NCI-H2196 (cell line): ENCODE results near the gene TSC22D1.
"Not testable (repeated sequence)": the region's sequence is repeated elsewhere in the genome, so short reads cannot be mapped to it uniquely, and the experiment has no call there.

ENCODE experiments used
- DNase-seq: peaks from one replicate; lab custom pipeline; 2025; ENCODE audit not compliant: unreplicated experiment; lab: John Stamatoyannopoulos, UW

TSC22D1 gene

GRCh38 chr13:44507639-44508038 is 68.5 kb downstream of the TSC22D1 start:
- DNase-seq: no peak

GRCh38 chr13:44506719-44507118 is 69.4 kb downstream of the TSC22D1 start:
- DNase-seq: no peak

GRCh38 chr13:44506251-44506650 is 69.9 kb downstream of the TSC22D1 start:
- no peak for DNase-seq

GRCh38 chr13:44504116-44504515 is 72.0 kb downstream of the TSC22D1 start:
- no peak for DNase-seq

- DNase-seq: no peak
These were observed 77.2 kb downstream of the TSC22D1 start for GRCh38 chr13:44498969-44499368.

- no peak for DNase-seq
These were observed 77.6 kb downstream of the TSC22D1 start for GRCh38 chr13:44498502-44498901.

- no peak for DNase-seq
These were observed 78.3 kb downstream of the TSC22D1 start for GRCh38 chr13:44497801-44498200.

DNA sequence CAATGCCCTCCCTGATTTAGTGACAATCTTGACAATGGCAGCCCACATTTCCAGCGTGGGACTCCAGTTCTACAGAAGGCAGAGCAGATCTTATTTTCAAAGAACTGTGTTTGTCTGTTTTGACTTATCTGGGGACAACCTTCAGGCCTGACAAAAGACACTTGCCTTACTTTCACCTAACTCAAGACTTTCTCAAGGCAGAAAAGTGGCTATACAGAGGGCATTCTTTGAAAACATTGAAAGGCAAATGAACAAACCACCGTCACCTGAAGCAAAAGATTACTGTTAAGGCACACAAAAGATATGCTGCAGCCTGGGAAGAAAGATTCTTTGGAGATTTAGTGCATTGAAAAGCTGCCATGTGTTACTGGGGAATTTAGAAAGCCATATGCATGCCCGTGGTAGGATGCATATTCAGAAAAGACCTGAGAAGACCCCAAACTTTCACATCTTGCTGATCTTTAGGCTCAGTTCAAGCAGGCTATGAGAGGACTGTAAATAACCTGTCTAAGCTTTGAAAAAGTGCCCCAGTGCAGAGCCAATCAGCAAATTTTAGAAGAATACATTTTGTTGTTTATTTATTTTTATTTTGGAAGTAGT is 82.8 kb downstream of the TSC22D1 start:
- no peak for DNase-seq

GRCh38 chr13:44489751-44490150 is 86.4 kb downstream of the TSC22D1 start:
- DNase-seq: no peak

GRCh38 chr13:44487989-44488388 is 88.1 kb downstream of the TSC22D1 start:
- no peak for DNase-seq

GRCh38 chr13:44484562-44485138 is 91.5 kb downstream of the TSC22D1 start:
- DNase-seq: no peak

DNA sequence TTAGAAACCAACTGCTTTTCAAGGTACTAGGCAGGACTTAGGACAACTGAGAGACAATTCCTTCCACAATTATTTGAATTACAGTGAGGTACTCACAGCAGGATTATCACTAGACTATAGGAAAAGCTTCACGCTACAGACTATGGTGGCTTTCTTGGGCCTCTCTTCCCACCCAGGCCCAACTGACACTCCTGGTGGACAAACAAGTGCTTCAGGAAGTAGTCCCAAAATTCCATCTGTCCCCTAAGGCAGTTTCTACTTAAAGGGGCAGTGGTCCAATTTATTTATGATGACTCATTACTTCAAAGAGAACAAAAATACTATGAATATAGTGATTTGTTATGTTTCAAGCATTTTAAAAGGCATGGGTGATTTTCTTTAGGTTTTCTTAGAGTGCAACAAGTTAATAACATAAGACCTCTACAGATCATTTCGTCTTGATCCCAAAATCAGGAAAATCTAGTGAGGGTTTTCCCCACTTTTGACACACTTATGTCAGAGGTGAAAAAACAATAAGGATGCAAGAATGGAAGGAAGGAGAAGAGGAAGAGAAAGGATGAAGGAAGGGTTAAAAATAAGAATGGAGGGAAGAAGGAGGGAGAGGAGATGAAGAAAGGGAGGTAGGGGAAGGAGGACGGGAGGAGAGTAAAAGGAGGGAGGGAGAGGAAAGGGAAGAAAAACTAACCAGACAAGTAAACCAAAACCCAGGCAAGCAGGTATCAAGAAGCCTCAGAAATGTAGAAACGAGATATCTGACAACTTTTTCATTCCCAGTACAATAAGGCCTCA is 101.8 kb downstream of the TSC22D1 start:
- no peak for DNase-seq

- no peak for DNase-seq
These were observed 104.4 kb downstream of the TSC22D1 start for GRCh38 chr13:44471686-44472085.

DNA sequence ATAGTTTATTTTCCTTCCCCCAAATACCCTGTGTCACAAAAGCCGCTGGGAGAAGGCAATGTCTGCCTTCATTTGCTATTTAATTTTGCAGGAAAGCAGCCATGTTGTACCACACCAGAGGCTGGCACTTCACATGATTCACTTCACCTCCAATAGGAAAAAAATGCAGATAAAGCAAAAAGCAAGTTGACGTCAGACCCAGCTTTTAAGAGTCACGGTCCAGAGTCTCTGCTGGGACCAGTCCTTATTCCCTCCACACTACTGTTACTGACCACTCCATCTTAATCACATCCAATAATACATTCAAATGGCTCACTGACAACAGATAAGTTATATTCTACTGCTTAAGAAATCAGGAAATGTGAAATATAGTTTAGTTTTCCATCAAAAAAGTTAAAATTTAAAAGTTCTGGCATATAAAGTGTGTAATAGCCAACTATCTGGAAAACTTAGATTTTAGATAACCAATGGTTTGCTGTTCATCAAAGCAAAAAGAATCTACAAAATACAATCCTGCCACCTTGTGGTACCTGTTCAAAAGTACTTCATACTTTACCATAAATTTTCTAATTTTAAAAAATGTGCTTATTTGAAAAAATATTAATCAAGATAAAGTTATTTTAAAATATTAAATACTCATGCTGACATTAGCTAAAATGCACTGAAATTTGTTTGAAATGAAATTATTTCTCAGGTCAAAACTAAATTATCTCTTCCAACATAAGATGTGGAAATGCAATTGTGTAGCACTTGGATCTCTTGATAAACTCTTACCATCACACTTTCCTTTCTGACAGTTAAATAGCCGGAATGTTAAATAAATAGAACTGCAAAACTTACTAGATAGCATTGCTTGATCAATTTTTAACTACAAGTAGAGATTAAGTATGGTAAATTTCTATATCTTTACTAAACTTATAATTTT is 105.2 kb downstream of the TSC22D1 start:
- DNase-seq: peak; percentile 23

DNA sequence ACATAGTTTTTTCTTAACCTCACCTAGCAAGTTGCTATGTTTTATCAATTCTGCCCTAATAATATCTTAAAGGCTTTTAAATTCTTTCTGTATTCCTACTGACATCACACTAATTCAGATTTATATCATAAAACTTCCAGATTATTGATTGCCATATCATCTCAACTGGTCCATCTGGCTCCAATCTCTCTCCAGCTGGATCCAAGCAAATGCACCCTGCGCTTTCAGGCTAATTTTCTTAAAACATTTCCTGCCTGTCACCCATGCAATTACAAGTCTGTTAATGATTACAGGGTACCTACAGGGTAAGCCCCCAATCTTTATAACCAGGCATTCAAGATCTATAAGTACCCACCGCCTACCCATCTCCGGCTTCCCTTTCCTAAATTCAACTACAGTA is 107.3 kb downstream of the TSC22D1 start:
- DNase-seq: no peak

GRCh38 chr13:44465318-44465717 is 110.8 kb downstream of the TSC22D1 start:
- no peak for DNase-seq

GRCh38 chr13:44464471-44464870 is 111.7 kb downstream of the TSC22D1 start:
- DNase-seq: no peak

DNA sequence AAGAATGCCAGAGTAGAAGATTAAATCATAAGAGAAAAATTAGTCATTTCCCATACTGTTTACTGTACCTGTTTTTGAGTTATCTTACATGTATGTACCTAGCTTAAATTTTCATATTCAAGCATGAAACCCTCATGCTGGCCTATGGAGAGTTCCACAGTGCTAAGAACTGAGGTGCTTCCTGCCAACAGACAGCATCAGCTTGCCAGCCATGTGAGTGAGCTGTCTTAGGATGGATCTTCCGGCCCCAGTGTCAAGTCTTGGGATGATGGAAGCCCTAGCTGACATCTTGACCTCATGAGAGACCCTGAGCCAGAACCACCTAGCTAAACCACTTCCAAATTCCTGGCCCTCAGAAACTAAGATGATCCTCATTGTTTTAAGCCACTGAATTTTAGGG is 112.4 kb downstream of the TSC22D1 start:
- no peak for DNase-seq

GRCh38 chr13:44459674-44460073 is 116.5 kb downstream of the TSC22D1 start:
- no peak for DNase-seq

- no peak for DNase-seq
These were observed 117.7 kb downstream of the TSC22D1 start for GRCh38 chr13:44458313-44458975.

DNA sequence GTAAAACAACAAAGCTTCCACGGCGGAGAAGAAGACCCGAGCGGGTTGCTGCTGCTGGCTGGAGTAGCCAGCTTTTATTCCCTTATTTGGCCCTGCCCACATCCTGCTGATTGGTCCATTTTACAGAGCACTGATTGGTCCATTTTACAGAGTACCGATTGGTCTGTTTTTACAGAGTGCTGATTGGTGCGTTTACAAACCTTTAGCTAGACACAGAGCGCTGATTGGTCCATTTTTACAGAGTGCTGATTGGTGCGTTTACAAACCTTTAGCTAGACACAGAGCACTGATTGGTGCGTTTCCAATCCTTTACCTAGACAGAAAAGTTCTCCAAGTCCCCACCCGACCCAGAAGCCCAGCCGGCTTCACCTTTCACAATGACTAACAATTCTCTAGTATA is 119.9 kb downstream of the TSC22D1 start:
- not testable (repeated sequence) for DNase-seq
